Prostate gland (tissue), 2 donors: ENCODE results near the gene LMNTD1.

Experiments used
- CTCF ChIP-seq, 4 experiments: fragments of 200-600 bp in 2 of 4; fragments of 450-650 bp in 2 of 4; sonication (generic) in 2 of 4; IDR thresholded peaks; 1 replicate in 3 of 4; 2 replicates in 1 of 4; pipeline ENCODE4 v1.5.1; 2016 to 2019; ENCODE audit warnings: antibody characterized with exemption in 4 of 4, mild to moderate bottlenecking in 2 of 4, moderate library complexity in 2 of 4
- POLR2A ChIP-seq: fragments of 450-650 bp; IDR thresholded peaks from one replicate; pipeline ENCODE4 v1.6.1; 2016; ENCODE audit warnings: antibody characterized with exemption, mild to moderate bottlenecking
- POLR2AphosphoS5 ChIP-seq: sonication (generic); formaldehyde crosslinking; IDR thresholded peaks from one replicate; pipeline ENCODE4 v1.6.1; 2017; ENCODE audit warnings: antibody characterized with exemption

DNA sequence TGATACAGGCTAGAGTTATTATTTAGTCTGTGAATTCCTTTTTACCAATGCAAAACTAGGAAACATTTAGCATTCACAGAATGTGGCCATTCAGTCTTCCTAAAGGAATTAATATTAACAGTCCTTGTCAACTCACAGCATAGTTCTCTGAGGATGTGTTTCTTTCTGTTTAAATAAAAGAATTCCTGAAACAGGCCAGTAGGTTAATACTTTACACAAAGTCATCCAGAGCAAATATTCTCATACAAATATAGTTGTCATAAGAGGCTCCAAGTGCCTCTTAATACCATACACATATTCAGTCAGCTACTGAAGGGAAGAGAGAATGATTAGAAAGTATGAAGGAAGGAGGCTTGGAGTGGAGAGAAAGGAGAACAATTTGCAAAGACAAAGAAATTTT lies 120.1 kb downstream of the LMNTD1 start:
- TF ChIP-seq CTCF (IDR thresholded peaks at IDR 0.05) (no peak), POLR2AphosphoS5 (no peak), POLR2A (no peak)
